Measurements from ENCODE around the gene HSD17B3. TPM values are rescaled to one million over a fixed set of nuclear protein-coding genes. Genes with fewer than 3 reads are reported as not detected.
"Not testable (repeated sequence)": the region's sequence is repeated elsewhere in the genome, so short reads cannot be mapped to it uniquely, and the experiment has no call there.

Gene HSD17B3
- total RNA-seq, 1 donor from 2014 or later: not detected

- H3K9me3 Mint-ChIP-seq: no peaks in the 10 kb centered on the region
- H3K27me3 Mint-ChIP-seq: no peaks in the 10 kb centered on the region
- H3K4me3 Mint-ChIP-seq: no peak overlapping the region
- no peak overlapping the region for H3K27ac Mint-ChIP-seq
- H3K36me3 Mint-ChIP-seq: peaks cover 4% of the 10 kb centered on the region
- H3K4me1 Mint-ChIP-seq (ENCODE audit: unreplicated experiment): peaks cover 7% of the 10 kb centered on the region
- TF ChIP-seq CTCF (conservative IDR thresholded peaks at IDR 0.05): no peak
- DNase-seq (ENCODE audit: extremely low spot score, unreplicated experiment): no peak
Measured at GRCh38 chr9:96320749-96321280, 18.8 kb upstream of the HSD17B3 start.

- Mint-ChIP-seq H3K4me1 (ENCODE audit: unreplicated experiment) (peaks cover 7% of the 10 kb centered on the region), H3K27me3 (no peaks in the 10 kb centered on the region), H3K36me3 (peaks cover 4% of the 10 kb centered on the region), H3K27ac (no peak overlapping the region), H3K9me3 (no peaks in the 10 kb centered on the region), H3K4me3 (no peak overlapping the region)
- TF ChIP-seq CTCF (conservative IDR thresholded peaks at IDR 0.05): no peak
- no peak for DNase-seq (ENCODE audit: extremely low spot score, unreplicated experiment)
Measured at GRCh38 chr9:96318921-96319565, 17.1 kb upstream of the HSD17B3 start.

- H3K27me3 Mint-ChIP-seq: no peaks in the 10 kb centered on the region
- no peak overlapping the region for H3K4me3 Mint-ChIP-seq
- H3K4me1 Mint-ChIP-seq (ENCODE audit: unreplicated experiment): peaks cover 7% of the 10 kb centered on the region
- DNase-seq (ENCODE audit: extremely low spot score, unreplicated experiment): no peak
- H3K36me3 Mint-ChIP-seq: peaks cover 4% of the 10 kb centered on the region
- peak; percentile 97 for TF ChIP-seq CTCF (conservative IDR thresholded peaks at IDR 0.05)
- peaks cover 2% of the 10 kb centered on the region for H3K9me3 Mint-ChIP-seq
- no peak overlapping the region for H3K27ac Mint-ChIP-seq
Measured at GRCh38 chr9:96317335-96317980, 15.5 kb upstream of the HSD17B3 start.

GRCh38 chr9:96309850-96310249 is 7.9 kb upstream of the HSD17B3 start:
- Mint-ChIP-seq H3K27me3 (no peaks in the 10 kb centered on the region), H3K4me3 (no peak overlapping the region), H3K4me1 (ENCODE audit: unreplicated experiment) (no peaks in the 10 kb centered on the region), H3K27ac (no peak overlapping the region), H3K9me3 (peaks cover 12% of the 10 kb centered on the region), H3K36me3 (peaks cover 3% of the 10 kb centered on the region)
- no peak for TF ChIP-seq CTCF (conservative IDR thresholded peaks at IDR 0.05)
- no peak for DNase-seq (ENCODE audit: extremely low spot score, unreplicated experiment)

GRCh38 chr9:96306958-96307357 is 5.0 kb upstream of the HSD17B3 start:
- DNase-seq (ENCODE audit: extremely low spot score, unreplicated experiment); H3K4me1 Mint-ChIP-seq (ENCODE audit: unreplicated experiment); H3K4me3 Mint-ChIP-seq; H3K27ac Mint-ChIP-seq; H3K27me3 Mint-ChIP-seq; H3K36me3 Mint-ChIP-seq; H3K9me3 Mint-ChIP-seq: not testable (repeated sequence)

- no peaks in the 10 kb centered on the region for H3K36me3 Mint-ChIP-seq
- H3K4me1 Mint-ChIP-seq (ENCODE audit: unreplicated experiment): no peaks in the 10 kb centered on the region
- H3K27ac Mint-ChIP-seq: no peak overlapping the region
- no peak for TF ChIP-seq CTCF (conservative IDR thresholded peaks at IDR 0.05)
- no peak overlapping the region for H3K4me3 Mint-ChIP-seq
- no peak for DNase-seq (ENCODE audit: extremely low spot score, unreplicated experiment)
- H3K9me3 Mint-ChIP-seq: no peaks in the 10 kb centered on the region
- H3K27me3 Mint-ChIP-seq: no peaks in the 10 kb centered on the region
Measured at GRCh38 chr9:96305171-96305570, 3.2 kb upstream of the HSD17B3 start.
